LNCAP (cell line): ENCODE data around the gene SECTM1.

Experiments
- TF ChIP-seq, protein P1 (sequence below): fragments of 450-650 bp; IDR thresholded peaks from 2 replicates; pipeline ENCODE4 v1.5.1; 2017; ENCODE audit warnings: mild to moderate bottlenecking

Gene SECTM1

DNA sequence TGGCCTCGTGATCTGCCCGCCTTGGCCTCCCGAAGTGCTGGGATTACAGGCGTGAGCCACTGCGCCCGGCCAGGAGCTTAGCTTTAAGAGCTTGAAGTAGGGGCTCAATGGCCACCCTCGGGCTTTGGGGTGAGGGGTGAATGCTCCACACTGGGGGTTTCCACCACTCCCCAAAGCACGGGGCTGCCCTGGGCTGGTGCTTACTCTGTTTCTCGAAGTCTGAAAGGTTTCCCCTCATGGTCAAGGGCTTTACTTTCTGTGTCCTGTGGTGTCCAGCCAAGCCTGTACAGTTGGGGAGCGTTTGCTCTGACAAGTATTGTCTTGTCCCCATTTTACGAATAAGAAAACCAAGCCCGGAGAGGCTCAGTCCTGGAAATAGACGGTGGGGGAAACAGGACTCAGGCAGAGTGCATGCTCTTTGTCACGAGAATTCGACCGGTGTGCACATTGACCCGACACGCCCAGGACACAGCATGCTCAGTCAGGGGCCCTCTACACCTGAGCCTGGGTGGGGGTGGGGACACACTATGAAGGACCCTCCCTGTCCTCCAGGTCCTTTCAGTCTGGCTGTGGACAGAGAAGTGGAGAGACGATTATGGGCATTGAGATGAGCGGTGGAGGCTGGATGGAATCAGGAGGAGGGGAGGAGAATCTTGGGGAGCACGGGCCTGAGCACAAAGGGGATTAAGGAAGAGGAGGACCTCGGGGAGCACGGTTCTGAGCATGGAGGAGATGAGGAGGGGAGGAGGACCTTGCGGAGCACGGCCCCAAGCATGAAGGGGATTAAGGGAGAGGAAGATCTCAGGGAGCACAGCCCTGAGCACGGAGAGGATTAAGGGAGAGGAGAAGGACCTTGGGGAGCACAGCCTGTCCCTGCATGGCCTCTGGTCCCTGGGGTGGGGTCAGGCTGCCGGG lies 23.7 kb downstream of the SECTM1 start:
- TF ChIP-seq, protein P1, sequence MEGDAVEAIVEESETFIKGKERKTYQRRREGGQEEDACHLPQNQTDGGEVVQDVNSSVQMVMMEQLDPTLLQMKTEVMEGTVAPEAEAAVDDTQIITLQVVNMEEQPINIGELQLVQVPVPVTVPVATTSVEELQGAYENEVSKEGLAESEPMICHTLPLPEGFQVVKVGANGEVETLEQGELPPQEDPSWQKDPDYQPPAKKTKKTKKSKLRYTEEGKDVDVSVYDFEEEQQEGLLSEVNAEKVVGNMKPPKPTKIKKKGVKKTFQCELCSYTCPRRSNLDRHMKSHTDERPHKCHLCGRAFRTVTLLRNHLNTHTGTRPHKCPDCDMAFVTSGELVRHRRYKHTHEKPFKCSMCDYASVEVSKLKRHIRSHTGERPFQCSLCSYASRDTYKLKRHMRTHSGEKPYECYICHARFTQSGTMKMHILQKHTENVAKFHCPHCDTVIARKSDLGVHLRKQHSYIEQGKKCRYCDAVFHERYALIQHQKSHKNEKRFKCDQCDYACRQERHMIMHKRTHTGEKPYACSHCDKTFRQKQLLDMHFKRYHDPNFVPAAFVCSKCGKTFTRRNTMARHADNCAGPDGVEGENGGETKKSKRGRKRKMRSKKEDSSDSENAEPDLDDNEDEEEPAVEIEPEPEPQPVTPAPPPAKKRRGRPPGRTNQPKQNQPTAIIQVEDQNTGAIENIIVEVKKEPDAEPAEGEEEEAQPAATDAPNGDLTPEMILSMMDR, result no peak

DNA sequence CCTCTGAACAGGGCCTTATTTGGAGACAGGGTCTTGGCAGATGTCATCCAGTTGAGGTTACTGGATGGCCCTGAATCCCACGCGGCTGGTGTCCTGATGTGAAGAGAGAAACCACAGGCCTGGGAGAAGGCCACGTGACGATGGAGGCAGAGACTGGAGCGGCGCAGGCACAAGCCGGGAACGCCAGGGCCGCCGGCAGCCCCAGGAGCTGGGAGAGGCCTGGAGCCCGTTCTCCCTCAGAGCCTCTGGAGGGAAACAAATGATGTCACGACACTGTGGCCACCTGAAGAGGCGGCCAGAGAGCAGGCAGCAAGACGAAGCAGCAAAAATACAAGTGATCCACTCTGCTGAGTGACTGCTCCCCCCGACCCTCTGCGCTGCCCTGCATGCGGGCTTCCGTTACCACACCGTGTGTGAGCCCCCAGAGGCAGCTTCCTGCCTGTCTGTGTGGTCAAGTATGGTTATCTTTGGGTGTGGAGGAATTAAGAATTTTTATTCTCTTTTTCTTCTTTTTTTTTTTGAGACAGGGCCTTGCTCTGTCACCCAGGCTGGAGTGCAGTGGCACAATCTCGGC lies 27.8 kb downstream of the SECTM1 start:
- TF ChIP-seq, protein P1, result no peak

DNA sequence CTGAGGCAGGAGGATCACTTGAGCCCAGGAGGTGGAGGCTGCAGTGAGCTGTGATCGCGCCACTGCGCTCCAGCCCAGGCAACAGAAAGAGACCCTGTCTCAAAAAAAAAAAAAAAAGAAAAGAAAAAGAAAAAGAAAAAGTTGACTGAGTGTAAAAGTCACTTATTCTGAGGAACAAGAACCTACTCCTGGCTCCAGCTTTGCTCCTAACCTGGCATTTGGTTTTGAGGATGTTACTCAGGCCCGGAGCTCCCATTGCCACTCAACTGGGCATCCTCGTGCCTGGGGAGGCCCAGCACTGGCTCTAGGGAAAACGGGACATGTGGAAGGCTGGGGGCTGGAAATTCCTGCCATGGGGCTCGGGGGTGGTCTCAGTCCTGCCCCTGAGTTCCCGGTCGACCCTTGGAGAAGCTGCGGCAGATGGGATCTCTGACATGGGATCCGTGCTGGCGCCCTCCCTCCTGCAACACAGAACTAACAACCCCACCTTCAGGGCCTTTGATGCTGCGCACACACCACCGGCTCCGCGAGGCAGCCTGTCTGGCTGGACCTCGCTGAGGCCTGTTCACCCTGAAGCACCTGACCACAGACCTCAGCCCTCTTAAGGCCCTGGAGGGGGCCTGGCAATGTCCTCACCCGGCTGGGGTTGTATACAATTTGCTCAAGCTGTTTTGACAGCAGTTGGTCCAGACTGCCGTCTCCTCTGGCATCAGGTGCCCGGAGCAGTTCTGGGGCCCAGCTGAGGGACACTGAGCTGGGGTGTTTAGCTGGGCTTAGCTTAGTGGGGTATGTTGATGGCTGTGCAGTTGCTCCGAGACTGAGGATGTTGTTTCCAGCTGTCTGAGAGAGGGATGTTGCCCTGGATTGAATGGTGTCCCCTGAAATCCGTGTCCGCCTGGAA lies 28.5 kb downstream of the SECTM1 start:
- TF ChIP-seq, protein P1, result no peak

DNA sequence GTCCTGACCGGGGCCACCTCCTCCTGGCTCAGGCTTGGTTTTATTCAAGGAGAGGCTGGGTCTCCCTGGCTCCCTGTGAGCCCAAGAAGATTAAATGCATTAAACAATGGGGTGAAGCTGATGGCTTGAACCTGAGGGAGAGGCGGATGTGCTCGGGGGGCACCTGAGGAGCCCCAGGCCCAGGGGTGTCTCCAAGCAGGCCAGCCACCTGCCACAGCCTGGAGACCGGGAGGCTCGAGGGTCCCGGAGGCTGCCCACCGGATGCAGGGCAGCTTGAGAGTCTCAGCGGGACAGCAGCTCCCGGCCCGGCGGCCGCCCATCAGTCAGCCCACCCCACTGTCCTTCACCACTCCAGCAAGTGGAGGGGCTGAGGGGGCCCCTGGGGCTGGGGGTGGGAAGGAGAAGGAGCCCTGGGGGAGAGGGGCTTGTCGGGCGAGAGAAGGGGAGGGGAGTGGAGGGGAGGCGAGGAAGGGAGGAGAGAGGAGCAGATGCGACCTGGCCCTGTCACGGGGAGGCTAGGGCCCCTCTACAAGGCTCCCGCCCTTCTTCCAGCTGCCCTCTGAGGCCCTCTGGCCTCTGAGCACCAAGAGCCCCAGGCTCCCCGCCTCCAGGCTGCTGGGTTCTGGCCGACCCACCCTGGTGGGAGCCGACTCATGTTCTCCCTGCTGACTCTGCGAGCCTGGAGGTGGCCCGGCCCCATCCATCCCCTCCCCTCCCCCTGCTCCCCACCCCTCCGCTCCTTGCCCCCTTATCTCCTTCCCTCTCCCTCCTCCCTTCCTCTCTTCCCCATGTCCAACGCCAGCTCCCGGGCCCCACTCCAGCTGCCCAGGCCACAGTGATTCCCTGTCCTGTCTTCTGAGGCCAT lies 29.4 kb downstream of the SECTM1 start:
- TF ChIP-seq, protein P1, result no peak

DNA sequence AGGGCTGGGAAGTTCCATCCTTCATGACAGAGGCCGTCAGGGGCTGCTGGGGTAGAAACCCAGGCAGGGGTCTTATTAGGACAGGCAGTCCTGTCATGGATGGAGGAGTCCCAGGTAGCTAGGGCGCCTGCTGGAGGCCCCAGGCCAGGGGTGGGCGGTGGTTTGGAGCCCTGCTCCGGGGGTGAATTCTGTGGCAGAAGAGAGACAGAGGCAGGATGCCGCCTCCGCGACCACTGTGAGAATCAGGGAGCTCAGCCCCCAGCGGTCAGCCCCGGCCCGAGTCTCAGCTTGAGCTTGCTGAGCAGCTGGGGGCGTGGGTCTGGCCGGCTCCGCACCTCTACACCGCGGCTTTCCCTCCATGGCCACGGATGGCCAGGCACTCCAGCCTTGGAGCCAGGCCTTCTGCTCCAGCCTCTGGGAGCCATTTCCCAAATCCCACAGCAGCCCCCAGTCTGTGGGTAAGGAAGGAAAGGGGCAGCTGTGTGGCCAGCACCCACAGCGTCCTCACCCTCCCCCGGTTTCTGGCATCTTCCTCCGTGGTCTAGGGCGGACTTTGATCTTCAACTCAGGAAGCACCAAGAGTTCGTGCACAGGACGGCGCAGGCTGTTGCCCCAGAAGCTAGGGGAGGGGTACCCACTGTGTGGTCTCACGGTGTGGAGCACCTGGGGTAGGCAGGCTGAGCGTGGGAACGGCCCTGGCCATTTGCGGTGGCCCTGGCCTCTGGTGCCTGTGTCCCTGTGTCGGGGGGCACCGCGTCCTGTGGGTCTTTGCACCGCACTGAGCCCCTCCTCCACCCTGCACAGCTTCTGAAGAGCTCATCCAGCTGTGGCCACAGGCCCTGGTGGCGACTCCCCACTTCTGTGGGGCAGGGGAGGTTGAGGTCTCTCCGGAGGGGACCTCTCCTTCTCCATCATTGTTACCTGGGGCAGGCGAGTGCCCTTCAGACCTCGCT lies 30.3 kb downstream of the SECTM1 start:
- TF ChIP-seq, protein P1, result no peak

DNA sequence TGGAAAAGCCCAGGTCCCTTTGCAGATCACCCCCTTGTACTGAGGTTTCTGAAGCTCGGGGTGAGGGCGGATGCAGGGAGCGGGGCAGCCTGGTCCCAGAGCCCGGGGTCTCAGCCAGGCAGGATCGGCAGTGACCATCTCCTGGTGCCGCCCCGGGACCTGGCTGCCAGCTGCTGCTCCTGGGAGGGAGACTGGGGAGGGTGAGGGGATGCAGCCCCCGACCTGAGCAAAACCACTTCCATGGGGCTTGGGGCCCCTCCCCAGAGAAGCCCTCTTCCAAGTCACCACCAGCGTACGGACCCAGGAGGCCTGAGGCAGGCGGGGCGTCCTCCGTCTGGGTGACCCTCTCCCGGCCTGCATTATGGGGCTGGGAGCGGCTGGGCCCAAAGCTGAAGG lies 31.0 kb downstream of the SECTM1 start:
- TF ChIP-seq, protein P1, result no peak
